ENCODE measurements around the gene VAT1L. TPM values are rescaled to one million over a fixed set of nuclear protein-coding genes. Genes with fewer than 3 reads are reported as not detected.
"Not testable (repeated sequence)": the region's sequence is repeated elsewhere in the genome, so short reads cannot be mapped to it uniquely, and the experiment has no call there.

VAT1L gene
- total RNA-seq, 1 donor: 0.10 TPM

- H3K4me1 ChIP-seq (ENCODE audit: insufficient read depth, low read length): no peaks in the 10 kb centered on the region
- H3K4me3 ChIP-seq (ENCODE audit: low read length): no peak overlapping the region
- H3K27me3 ChIP-seq (ENCODE audit: insufficient read depth, low read length): no peaks in the 10 kb centered on the region
- no peaks in the 10 kb centered on the region for H3K9me3 ChIP-seq (ENCODE audit: low read depth, low read length)
These were observed 187.6 kb downstream of the VAT1L start for GRCh38 chr16:77975942-77976341.

GRCh38 chr16:77977339-77977738 is 189.0 kb downstream of the VAT1L start:
- H3K4me1 ChIP-seq (ENCODE audit: insufficient read depth, low read length): no peaks in the 10 kb centered on the region

GRCh38 chr16:77985111-77985510 is 196.7 kb downstream of the VAT1L start:
- Histone ChIP-seq H3K27me3 (ENCODE audit: insufficient read depth, low read length) (no peaks in the 10 kb centered on the region), H3K4me3 (ENCODE audit: low read length) (no peak overlapping the region), H3K9me3 (ENCODE audit: low read depth, low read length) (no peaks in the 10 kb centered on the region), H3K4me1 (ENCODE audit: insufficient read depth, low read length) (no peaks in the 10 kb centered on the region)

More at GRCh38 chr16:77977339-77977738, 189.0 kb downstream of the VAT1L start:
- no peaks in the 10 kb centered on the region for H3K27me3 ChIP-seq (ENCODE audit: insufficient read depth, low read length)
- H3K4me3 ChIP-seq (ENCODE audit: low read length): no peak overlapping the region
- no peaks in the 10 kb centered on the region for H3K9me3 ChIP-seq (ENCODE audit: low read depth, low read length)

GRCh38 chr16:77986011-77986740 is 197.8 kb downstream of the VAT1L start:
- Histone ChIP-seq H3K4me1 (ENCODE audit: insufficient read depth, low read length) (no peaks in the 10 kb centered on the region), H3K4me3 (ENCODE audit: low read length) (no peak overlapping the region), H3K9me3 (ENCODE audit: low read depth, low read length) (no peaks in the 10 kb centered on the region), H3K27me3 (ENCODE audit: insufficient read depth, low read length) (no peaks in the 10 kb centered on the region)

GRCh38 chr16:77987810-77988209 is 199.4 kb downstream of the VAT1L start:
- H3K4me1 ChIP-seq (ENCODE audit: insufficient read depth, low read length): no peaks in the 10 kb centered on the region
- no peaks in the 10 kb centered on the region for H3K9me3 ChIP-seq (ENCODE audit: low read depth, low read length)
- H3K27me3 ChIP-seq (ENCODE audit: insufficient read depth, low read length): no peaks in the 10 kb centered on the region
- H3K4me3 ChIP-seq (ENCODE audit: low read length): no peak overlapping the region

- Histone ChIP-seq H3K4me3 (ENCODE audit: low read length) (no peak overlapping the region), H3K9me3 (ENCODE audit: low read depth, low read length) (no peaks in the 10 kb centered on the region), H3K4me1 (ENCODE audit: insufficient read depth, low read length) (no peaks in the 10 kb centered on the region)
These were observed 201.5 kb downstream of the VAT1L start for GRCh38 chr16:77989846-77990245.

GRCh38 chr16:77991701-77992100 is 203.3 kb downstream of the VAT1L start:
- H3K4me1 ChIP-seq (ENCODE audit: insufficient read depth, low read length): no peaks in the 10 kb centered on the region
- no peak overlapping the region for H3K4me3 ChIP-seq (ENCODE audit: low read length)
- H3K27me3 ChIP-seq (ENCODE audit: insufficient read depth, low read length): no peaks in the 10 kb centered on the region
- peaks cover 7% of the 10 kb centered on the region for H3K9me3 ChIP-seq (ENCODE audit: low read depth, low read length)

More at GRCh38 chr16:77989846-77990245, 201.5 kb downstream of the VAT1L start:
- H3K27me3 ChIP-seq (ENCODE audit: insufficient read depth, low read length): no peaks in the 10 kb centered on the region

- not testable (repeated sequence) for H3K4me3 ChIP-seq (ENCODE audit: low read length); H3K4me1 ChIP-seq (ENCODE audit: insufficient read depth, low read length); H3K27me3 ChIP-seq (ENCODE audit: insufficient read depth, low read length); H3K9me3 ChIP-seq (ENCODE audit: low read depth, low read length)
These were observed 204.0 kb downstream of the VAT1L start for GRCh38 chr16:77992381-77992780.

GRCh38 chr16:77993111-77993985 is 205.0 kb downstream of the VAT1L start:
- H3K4me3 ChIP-seq (ENCODE audit: low read length): no peak overlapping the region
- H3K4me1 ChIP-seq (ENCODE audit: insufficient read depth, low read length): no peaks in the 10 kb centered on the region
- no peaks in the 10 kb centered on the region for H3K27me3 ChIP-seq (ENCODE audit: insufficient read depth, low read length)
- peaks cover 7% of the 10 kb centered on the region for H3K9me3 ChIP-seq (ENCODE audit: low read depth, low read length)

GRCh38 chr16:77995843-77996455 is 207.6 kb downstream of the VAT1L start:
- H3K9me3 ChIP-seq (ENCODE audit: low read depth, low read length): peaks cover 7% of the 10 kb centered on the region
- no peaks in the 10 kb centered on the region for H3K27me3 ChIP-seq (ENCODE audit: insufficient read depth, low read length)
- H3K4me3 ChIP-seq (ENCODE audit: low read length): no peak overlapping the region
- no peaks in the 10 kb centered on the region for H3K4me1 ChIP-seq (ENCODE audit: insufficient read depth, low read length)

- Histone ChIP-seq H3K4me3 (ENCODE audit: low read length) (no peak overlapping the region), H3K4me1 (ENCODE audit: insufficient read depth, low read length) (no peaks in the 10 kb centered on the region), H3K9me3 (ENCODE audit: low read depth, low read length) (peaks cover 7% of the 10 kb centered on the region), H3K27me3 (ENCODE audit: insufficient read depth, low read length) (no peaks in the 10 kb centered on the region)
These were observed 210.1 kb downstream of the VAT1L start for GRCh38 chr16:77998350-77999023.

- no peaks in the 10 kb centered on the region for H3K4me1 ChIP-seq (ENCODE audit: insufficient read depth, low read length)
- no peak overlapping the region for H3K4me3 ChIP-seq (ENCODE audit: low read length)
- H3K27me3 ChIP-seq (ENCODE audit: insufficient read depth, low read length): no peaks in the 10 kb centered on the region
- H3K9me3 ChIP-seq (ENCODE audit: low read depth, low read length): no peaks in the 10 kb centered on the region
These were observed 213.2 kb downstream of the VAT1L start for GRCh38 chr16:78001451-78002025.

- Histone ChIP-seq H3K27me3 (ENCODE audit: insufficient read depth, low read length) (no peaks in the 10 kb centered on the region), H3K9me3 (ENCODE audit: low read depth, low read length) (no peaks in the 10 kb centered on the region), H3K4me1 (ENCODE audit: insufficient read depth, low read length) (no peaks in the 10 kb centered on the region), H3K4me3 (ENCODE audit: low read length) (no peak overlapping the region)
These were observed 214.7 kb downstream of the VAT1L start for GRCh38 chr16:78002915-78003538.

- Histone ChIP-seq H3K4me1 (ENCODE audit: insufficient read depth, low read length) (no peaks in the 10 kb centered on the region), H3K9me3 (ENCODE audit: low read depth, low read length) (no peaks in the 10 kb centered on the region), H3K27me3 (ENCODE audit: insufficient read depth, low read length) (no peaks in the 10 kb centered on the region), H3K4me3 (ENCODE audit: low read length) (no peak overlapping the region)
These were observed 216.2 kb downstream of the VAT1L start for GRCh38 chr16:78004517-78004916.
